HG02642 (cell line): ENCODE data around the gene FXYD5.
A peak's percentile ranks its signal among the peaks of the same experiment; 100 is the strongest.

ENCODE experiments used
- ATAC-seq: cut with Tn5 transposase; IDR thresholded peaks from one replicate; pipeline ENCODE4 v1.9.1; 2021; ENCODE audit warnings: mild to moderate bottlenecking; ENCODE audit not compliant: unreplicated experiment, poor library complexity

FXYD5 gene

GRCh38 chr19:35154525-35155406 lies at the start of gene FXYD5:
Gene FXYD5, plus strand, starts transcription at chr19:35154735. Its CDS starts 816 bp downstream, at chr19:35155551.
- peak; percentile 45 for ATAC-seq

- no peak for ATAC-seq
These were observed 49.5 kb upstream of the FXYD5 start for GRCh38 chr19:35105047-35105410.

GRCh38 chr19:35105411-35106290 lies 48.9 kb upstream of the FXYD5 start:
- no peak for ATAC-seq

- ATAC-seq, result no peak
These were observed 48.3 kb upstream of the FXYD5 start for GRCh38 chr19:35106291-35106583.

- ATAC-seq, result no peak
These were observed 47.5 kb upstream of the FXYD5 start for GRCh38 chr19:35106898-35107541.

GRCh38 chr19:35107545-35107944 lies 47.0 kb upstream of the FXYD5 start:
- ATAC-seq, result no peak

- no peak for ATAC-seq
These were observed 45.8 kb upstream of the FXYD5 start for GRCh38 chr19:35108730-35109129.

- ATAC-seq, result no peak
These were observed 45.0 kb upstream of the FXYD5 start for GRCh38 chr19:35109395-35110112.

- no peak for ATAC-seq
These were observed 43.6 kb upstream of the FXYD5 start for GRCh38 chr19:35110974-35111373.

GRCh38 chr19:35112995-35113688 lies 41.4 kb upstream of the FXYD5 start:
- no peak for ATAC-seq

- no peak for ATAC-seq
These were observed 40.0 kb upstream of the FXYD5 start for GRCh38 chr19:35114353-35115176.

- no peak for ATAC-seq
These were observed 39.2 kb upstream of the FXYD5 start, which contains the start of gene FXYD3 for GRCh38 chr19:35115177-35115951. Gene FXYD3, plus strand, starts transcription at chr19:35115823. Its CDS starts 3,554 bp downstream, at chr19:35119377.

- no peak for ATAC-seq
These were observed 38.3 kb upstream of the FXYD5 start for GRCh38 chr19:35116072-35116801.

GRCh38 chr19:35117116-35117515 lies 37.4 kb upstream of the FXYD5 start:
- no peak for ATAC-seq

GRCh38 chr19:35117799-35118198 lies 36.7 kb upstream of the FXYD5 start:
- no peak for ATAC-seq

GRCh38 chr19:35118268-35119020 lies 36.1 kb upstream of the FXYD5 start:
- ATAC-seq, result no peak

- ATAC-seq, result no peak
These were observed 35.4 kb upstream of the FXYD5 start for GRCh38 chr19:35119091-35119490.
